Endodermal cell (in vitro differentiated cells): Measurements from ENCODE around the gene STRN3. TPM values are rescaled to one million over a fixed set of nuclear protein-coding genes. Genes with fewer than 3 reads are reported as not detected.

Experiments
- DNase-seq: peaks from one replicate; pipeline ENCODE4 v3.0.0-alpha.2; 2017
- H3K27ac ChIP-seq: 2 replicates; pipeline ENCODE4 v1.5.1; 2013; ENCODE audit warnings: mild to moderate bottlenecking, low read depth, low read length, moderate library complexity
- H3K27me3 ChIP-seq: 2 replicates; pipeline ENCODE4 v1.6.1; 2013; ENCODE audit warnings: mild to moderate bottlenecking, low read length, moderate library complexity; ENCODE audit not compliant: insufficient read depth, control insufficient read depth, poor library complexity, severe bottlenecking
- H3K36me3 ChIP-seq: 2 replicates; pipeline ENCODE4 v1.7.0; 2013; ENCODE audit warnings: mild to moderate bottlenecking, low read length, moderate library complexity; ENCODE audit not compliant: control insufficient read depth, insufficient read depth
- H3K4me1 ChIP-seq: one replicate; pipeline ENCODE4 v1.7.0; 2013; ENCODE audit warnings: low read length; ENCODE audit not compliant: control insufficient read depth, insufficient read depth
- H3K4me3 ChIP-seq: 2 replicates; pipeline ENCODE4 v1.5.1; 2013; ENCODE audit warnings: mild to moderate bottlenecking, low read length, moderate library complexity
- H3K9ac ChIP-seq: 2 replicates; pipeline ENCODE4 v1.6.1; 2013; ENCODE audit warnings: mild to moderate bottlenecking, low read length, moderate library complexity; ENCODE audit not compliant: poor library complexity, severe bottlenecking; ENCODE audit errors: extremely low read depth
- H3K9me3 ChIP-seq: 2 replicates; pipeline ENCODE4 v1.6.1; 2013; ENCODE audit warnings: mild to moderate bottlenecking, low read length, moderate library complexity; ENCODE audit not compliant: control insufficient read depth
- H3K27ac Mint-ChIP-seq: 2 replicates; pipeline ENCODE4 v1.8.0; 2020; ENCODE audit warnings: mixed read lengths
- H3K27me3 Mint-ChIP-seq: 2 replicates; pipeline ENCODE4 v1.8.0; 2021; ENCODE audit warnings: mild to moderate bottlenecking, mixed read lengths; ENCODE audit not compliant: insufficient read depth
- H3K36me3 Mint-ChIP-seq: 2 replicates; pipeline ENCODE4 v1.8.0; 2020; ENCODE audit warnings: low read depth, mixed read lengths
- H3K4me1 Mint-ChIP-seq: 2 replicates; pipeline ENCODE4 v1.8.0; 2020; ENCODE audit warnings: mixed read lengths
- H3K4me3 Mint-ChIP-seq: 2 replicates; pipeline ENCODE4 v1.8.0; 2020; ENCODE audit warnings: mild to moderate bottlenecking, moderate library complexity, mixed read lengths
- H3K9me3 Mint-ChIP-seq: 2 replicates; pipeline ENCODE4 v1.8.0; 2020; ENCODE audit warnings: mild to moderate bottlenecking, mixed read lengths
- WGBS, 2 experiments: methylation state at CpG; one replicate each; pipeline versions ENCODE4 v1.1.5 to v1.1.7; 2013; ENCODE audit warnings: missing lambda C conversion rate in 2 of 2, mixed read lengths in 1 of 2; ENCODE audit not compliant: insufficient coverage in 1 of 2, insufficient read length in 1 of 2; 5-methylcytosine and 5-hydroxymethylcytosine counted together
- total RNA-seq, 2 donors: library from RNA; stranded (reverse); fragmentation: NEBNext Ultra II Directional in 1 of 2; extraction: Animal tissue kit (Norgen Biotek cat#: 25700) in 1 of 2; gene quantifications; 2 replicates in 1 of 2; 3 replicates in 1 of 2; pipeline ENCODE4 v1.2.1, GENCODE V29; 2021
- TF ChIP-seq, protein P1 (sequence below): fragments of 200-600 bp; sonication (generic); conservative IDR thresholded peaks from 2 replicates; pipeline ENCODE4 v1.5.0; 2021; ENCODE audit warnings: antibody characterized with exemption, mild to moderate bottlenecking

Gene STRN3
- total RNA-seq, 2 donors from 2014 or later = 56.5 to 58.9 TPM

DNA sequence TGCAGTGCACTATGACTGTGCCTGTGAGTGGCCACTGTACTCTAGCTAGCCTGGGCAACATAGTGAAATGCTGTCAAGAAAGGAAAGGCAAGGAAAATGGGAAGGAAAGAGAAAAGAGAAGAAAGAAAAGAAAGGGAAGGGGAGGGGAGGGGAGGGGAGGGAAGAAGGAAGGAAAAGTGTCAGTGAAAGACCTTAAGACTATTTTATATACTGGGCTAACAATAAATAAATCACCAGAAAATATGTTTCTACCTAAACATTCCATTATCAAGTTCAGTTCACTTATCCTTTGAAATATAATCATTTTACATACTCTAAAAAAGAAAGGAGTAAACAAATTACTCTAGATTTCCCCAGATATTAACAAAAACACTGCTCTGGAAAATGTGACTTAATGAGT is 129.7 kb downstream of the STRN3 start:
- TF ChIP-seq, protein P1, sequence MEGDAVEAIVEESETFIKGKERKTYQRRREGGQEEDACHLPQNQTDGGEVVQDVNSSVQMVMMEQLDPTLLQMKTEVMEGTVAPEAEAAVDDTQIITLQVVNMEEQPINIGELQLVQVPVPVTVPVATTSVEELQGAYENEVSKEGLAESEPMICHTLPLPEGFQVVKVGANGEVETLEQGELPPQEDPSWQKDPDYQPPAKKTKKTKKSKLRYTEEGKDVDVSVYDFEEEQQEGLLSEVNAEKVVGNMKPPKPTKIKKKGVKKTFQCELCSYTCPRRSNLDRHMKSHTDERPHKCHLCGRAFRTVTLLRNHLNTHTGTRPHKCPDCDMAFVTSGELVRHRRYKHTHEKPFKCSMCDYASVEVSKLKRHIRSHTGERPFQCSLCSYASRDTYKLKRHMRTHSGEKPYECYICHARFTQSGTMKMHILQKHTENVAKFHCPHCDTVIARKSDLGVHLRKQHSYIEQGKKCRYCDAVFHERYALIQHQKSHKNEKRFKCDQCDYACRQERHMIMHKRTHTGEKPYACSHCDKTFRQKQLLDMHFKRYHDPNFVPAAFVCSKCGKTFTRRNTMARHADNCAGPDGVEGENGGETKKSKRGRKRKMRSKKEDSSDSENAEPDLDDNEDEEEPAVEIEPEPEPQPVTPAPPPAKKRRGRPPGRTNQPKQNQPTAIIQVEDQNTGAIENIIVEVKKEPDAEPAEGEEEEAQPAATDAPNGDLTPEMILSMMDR = no peak
- H3K27ac Mint-ChIP-seq = no peak overlapping the region
- no peaks in the 10 kb centered on the region for H3K9me3 Mint-ChIP-seq
- no peaks in the 10 kb centered on the region for H3K9me3 ChIP-seq
- H3K27me3 Mint-ChIP-seq = no peaks in the 10 kb centered on the region
- H3K9ac ChIP-seq = no peak overlapping the region
- no peaks in the 10 kb centered on the region for H3K4me1 Mint-ChIP-seq
- no peaks in the 10 kb centered on the region for H3K27me3 ChIP-seq
- H3K4me1 ChIP-seq = no peaks in the 10 kb centered on the region
- no peak for DNase-seq
- no peak overlapping the region for H3K27ac ChIP-seq
- peaks cover 75% of the 10 kb centered on the region for H3K36me3 ChIP-seq
- no peak overlapping the region for H3K4me3 ChIP-seq
- peaks cover 51% of the 10 kb centered on the region for H3K36me3 Mint-ChIP-seq
- H3K4me3 Mint-ChIP-seq = no peak overlapping the region

DNA sequence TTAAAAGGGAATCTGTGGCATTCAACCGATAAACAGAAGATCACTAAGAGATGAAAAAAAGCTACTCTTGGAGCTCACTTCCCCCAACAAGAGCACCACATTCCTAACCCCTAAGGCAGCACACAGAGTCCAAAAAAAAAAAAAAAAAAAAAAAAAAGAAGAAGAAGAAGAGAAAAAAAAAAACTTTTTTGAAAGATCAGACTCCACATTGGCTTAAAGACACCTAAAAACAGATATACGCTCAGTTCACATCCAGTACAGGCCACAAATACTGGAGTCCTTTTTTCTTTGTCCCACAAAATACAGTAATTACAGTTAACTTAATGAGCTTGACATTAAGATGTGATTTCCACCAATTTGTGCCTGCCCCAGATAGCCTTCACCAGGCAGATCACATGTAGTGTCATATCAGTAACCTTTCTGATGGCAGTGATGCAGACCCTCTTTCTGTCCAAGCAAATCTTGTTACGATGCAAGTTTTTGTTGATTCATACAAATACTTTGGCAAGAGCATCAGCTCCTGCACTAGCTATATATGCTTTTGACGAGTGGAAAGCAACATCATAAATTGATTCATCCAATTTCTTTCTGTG is 131.2 kb downstream of the STRN3 start:
- no peaks in the 10 kb centered on the region for H3K27me3 ChIP-seq
- H3K9ac ChIP-seq = no peak overlapping the region
- no peak for DNase-seq
- H3K4me3 Mint-ChIP-seq = no peak overlapping the region
- no peaks in the 10 kb centered on the region for H3K9me3 ChIP-seq
- H3K27ac ChIP-seq = no peak overlapping the region
- no peak overlapping the region for H3K4me3 ChIP-seq
- no peak overlapping the region for H3K27ac Mint-ChIP-seq
- no peaks in the 10 kb centered on the region for H3K27me3 Mint-ChIP-seq
- 90 to 95% methylated on average over 1 to 4 of the region's 4 CpGs for WGBS, 2 experiments
- TF ChIP-seq, protein P1 = no peak
- peaks cover 64% of the 10 kb centered on the region for H3K36me3 ChIP-seq
- no peaks in the 10 kb centered on the region for H3K4me1 Mint-ChIP-seq
- no peaks in the 10 kb centered on the region for H3K4me1 ChIP-seq
- H3K36me3 Mint-ChIP-seq = peaks cover 48% of the 10 kb centered on the region
- no peaks in the 10 kb centered on the region for H3K9me3 Mint-ChIP-seq

DNA sequence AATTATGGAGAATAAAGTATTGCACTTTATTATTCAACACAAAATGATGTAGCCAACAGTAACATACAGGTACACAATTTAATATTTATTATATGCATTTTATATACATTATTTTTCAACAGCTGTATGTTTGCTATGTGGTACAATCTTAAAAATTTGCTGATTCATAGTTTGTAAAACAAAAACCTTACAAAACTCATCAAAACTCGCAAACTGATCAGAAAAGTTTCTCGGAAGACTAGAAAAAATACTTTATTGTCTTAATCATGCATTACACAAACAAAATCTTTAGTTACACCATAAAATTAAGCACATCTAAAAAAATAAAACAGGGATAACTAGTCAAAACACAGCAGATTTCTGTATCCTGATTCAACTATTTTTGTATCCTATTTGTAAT is 132.4 kb downstream of the STRN3 start:
- H3K27ac Mint-ChIP-seq = no peak overlapping the region
- no peaks in the 10 kb centered on the region for H3K9me3 Mint-ChIP-seq
- no peak overlapping the region for H3K4me3 Mint-ChIP-seq
- Histone ChIP-seq H3K9me3 (no peaks in the 10 kb centered on the region), H3K4me3 (no peak overlapping the region), H3K27me3 (no peaks in the 10 kb centered on the region), H3K27ac (no peak overlapping the region), H3K4me1 (no peaks in the 10 kb centered on the region), H3K9ac (no peak overlapping the region), H3K36me3 (peaks cover 59% of the 10 kb centered on the region)
- no peaks in the 10 kb centered on the region for H3K27me3 Mint-ChIP-seq
- H3K4me1 Mint-ChIP-seq = peaks cover 2% of the 10 kb centered on the region
- TF ChIP-seq, protein P1 = no peak
- peaks cover 43% of the 10 kb centered on the region for H3K36me3 Mint-ChIP-seq
- WGBS, 2 experiments = 100% methylated on average over 2 of the region's 2 CpGs
- no peak for DNase-seq
